HUDEP-2 (cell line): ENCODE data around the gene NPLOC4.

Source experiments
- DNase-seq, 76 experiments: peaks; one replicate each; lab custom pipeline; 2025; ENCODE audit not compliant: unreplicated experiment in 76 of 76; lab: John Stamatoyannopoulos, UW

The NPLOC4 gene

GRCh38 chr17:81636505-81637288 is at the start of gene NPLOC4, which contains the start of gene TSPAN10:
NPLOC4 (minus strand) TSS chr17:81637112; CDS start chr17:81636930, 182 bp downstream.
TSPAN10 (plus strand) TSS chr17:81637196; CDS start chr17:81642413, 5,217 bp downstream.
- DNase-seq, result peak in 71 of 76 experiments; percentile 23 to 86 (median 65)

- DNase-seq, result no peak
These were observed 49.7 kb upstream of the NPLOC4 start for GRCh38 chr17:81686614-81687013.

GRCh38 chr17:81685108-81685507 is 48.2 kb upstream of the NPLOC4 start:
- peak in 7 of 76 experiments; percentile 8 to 30 (median 18) for DNase-seq

- peak in 10 of 76 experiments; percentile 10 to 37 (median 25) for DNase-seq
These were observed 47.6 kb upstream of the NPLOC4 start for GRCh38 chr17:81684442-81684911.

- DNase-seq, result peak; percentile 42 to 99 (median 96)
These were observed 46.9 kb upstream of the NPLOC4 start, which contains the start of the genes ARL16 and HGS for GRCh38 chr17:81683584-81684441. ARL16 (minus strand) TSS chr17:81683797; CDS start chr17:81683753, 44 bp downstream. HGS (plus strand) TSS chr17:81684011; CDS start chr17:81684067, 56 bp downstream.

GRCh38 chr17:81683208-81683583 is 46.3 kb upstream of the NPLOC4 start:
- no peak for DNase-seq

GRCh38 chr17:81682565-81683207 is 45.8 kb upstream of the NPLOC4 start:
- no peak for DNase-seq

- DNase-seq, result peak in 1 of 76 experiments; percentile 3
These were observed 44.8 kb upstream of the NPLOC4 start for GRCh38 chr17:81681672-81682071.

GRCh38 chr17:81680150-81680549 is 43.2 kb upstream of the NPLOC4 start:
- no peak for DNase-seq

GRCh38 chr17:81676906-81677305 is 40.0 kb upstream of the NPLOC4 start:
- no peak for DNase-seq

GRCh38 chr17:81675515-81676221 is 38.8 kb upstream of the NPLOC4 start:
- DNase-seq, result peak in 27 of 76 experiments; percentile 8 to 53 (median 32)

GRCh38 chr17:81673561-81674258 is 36.8 kb upstream of the NPLOC4 start:
- DNase-seq, result no peak

- no peak for DNase-seq
These were observed 36.0 kb upstream of the NPLOC4 start for GRCh38 chr17:81672954-81673353.

- no peak for DNase-seq
These were observed 35.6 kb upstream of the NPLOC4 start for GRCh38 chr17:81672504-81672903.

GRCh38 chr17:81667754-81668153 is 30.8 kb upstream of the NPLOC4 start:
- DNase-seq, result peak in 30 of 76 experiments; percentile 1 to 53 (median 20)

- DNase-seq, result peak; percentile 39 to 97 (median 91)
These were observed 29.7 kb upstream of the NPLOC4 start, which contains the start of the genes CCDC137 and OXLD1 for GRCh38 chr17:81666342-81667191. CCDC137 (plus strand) TSS chr17:81666737; CDS start chr17:81666767, 30 bp downstream. OXLD1 (minus strand) TSS chr17:81666605; CDS start chr17:81666577, 28 bp downstream.

GRCh38 chr17:81666092-81666341 is 29.1 kb upstream of the NPLOC4 start:
- peak in 2 of 76 experiments; percentile 34 to 39 for DNase-seq
